Endothelial cell of umbilical vein (primary cell): Measurements from ENCODE around the gene GRK5. TPM values are rescaled to one million over a fixed set of nuclear protein-coding genes. Genes with fewer than 3 reads are reported as not detected.

ENCODE experiments used
- BruUV-seq: library from RNA; stranded (reverse); fragments of 400-500 nt; replicated peaks from 2 replicates; lab custom pipeline; 2021; lab: Mats Ljungman, UMichigan
- CTCF ChIA-PET: fragments of 300-600, 350-600 bp; sonication (Branson Sonifier 250); formaldehyde crosslinking; loops from one replicate; lab custom pipeline; 2021; ENCODE audit warnings: antibody characterized with exemption, inconsistent platforms; lab: Charles Lee
- POLR2A ChIA-PET: fragments of 300-600, 350-600 bp; sonication (Branson Sonifier 250); formaldehyde crosslinking; loops from one replicate; lab custom pipeline; 2021; ENCODE audit warnings: antibody characterized with exemption, inconsistent platforms; lab: Charles Lee
- DNase-seq: peaks from one replicate; pipeline ENCODE4 v3.0.0-alpha.2; 2011; ENCODE audit warnings: low read depth, low spot score
- FAIRE-seq: peaks from 2 replicates; lab custom pipeline; 2011; peaks lifted over from hg19 to GRCh38; lab: Jason Lieb, UNC
- H2AFZ ChIP-seq: 2 replicates; pipeline ENCODE4 v1.6.0; 2012; ENCODE audit warnings: low read depth, low read length, control low read depth, inconsistent platforms
- H3K27ac ChIP-seq: 2 replicates; pipeline ENCODE4 v1.5.1; 2011; ENCODE audit warnings: low read depth, mild to moderate bottlenecking, control low read depth, low read length, moderate library complexity; ENCODE audit not compliant: insufficient read depth
- H3K27me3 ChIP-seq, 2 experiments: 2 replicates each; pipeline versions ENCODE4 v1.6.0 to v1.6.1; 2011; ENCODE audit warnings: low read length in 2 of 2, mixed read lengths in 1 of 2; ENCODE audit not compliant: control insufficient read depth in 2 of 2, insufficient read depth in 2 of 2
- H3K36me3 ChIP-seq, 2 experiments: 2 replicates in 1 of 2; 3 replicates in 1 of 2; pipeline ENCODE4 v1.5.1; 2011; ENCODE audit warnings: low read length in 2 of 2, mild to moderate bottlenecking in 1 of 2, moderate library complexity in 1 of 2; ENCODE audit not compliant: control insufficient read depth in 2 of 2, insufficient read depth in 2 of 2; ENCODE audit errors: extremely low read depth in 1 of 2
- H3K4me1 ChIP-seq: 3 replicates; pipeline ENCODE4 v1.5.1; 2011; ENCODE audit warnings: mild to moderate bottlenecking, low read length; ENCODE audit not compliant: control insufficient read depth, insufficient read depth; ENCODE audit errors: extremely low read depth
- H3K4me2 ChIP-seq: 2 replicates; pipeline ENCODE4 v1.6.1; 2011; ENCODE audit warnings: low read length, control low read depth, mixed read lengths; ENCODE audit not compliant: insufficient read depth
- H3K4me3 ChIP-seq, 3 experiments: fragments of 200-600 bp in 1 of 3; sonication (generic), shearing (Covaris generic) in 1 of 3; replicated peaks in 1 of 3; 2 replicates each; pipeline ENCODE4 v1.5.1; 2011 to 2016; ENCODE audit warnings: control low read depth in 3 of 3, low read length in 3 of 3, mild to moderate bottlenecking in 2 of 3, inconsistent platforms in 1 of 3, low read depth in 1 of 3, moderate library complexity in 1 of 3; ENCODE audit not compliant: insufficient read depth in 1 of 3
- H3K79me2 ChIP-seq: 2 replicates; pipeline ENCODE4 v1.6.0; 2012; ENCODE audit warnings: low read length, inconsistent platforms; ENCODE audit not compliant: control insufficient read depth, insufficient read depth
- H3K9ac ChIP-seq: replicated peaks from 2 replicates; pipeline ENCODE3; 2011; ENCODE audit warnings: low read length, control low read depth; ENCODE audit not compliant: insufficient read depth; ENCODE audit errors: extremely low read depth
- H3K9me1 ChIP-seq: replicated peaks from 3 replicates; pipeline ENCODE4 v1.6.0; 2011; ENCODE audit warnings: mild to moderate bottlenecking, low read length; ENCODE audit not compliant: control insufficient read depth, insufficient read depth; ENCODE audit errors: extremely low read depth
- H3K9me3 ChIP-seq: replicated peaks from 2 replicates; pipeline ENCODE4 v1.5.1; 2012; ENCODE audit warnings: low read length, inconsistent platforms; ENCODE audit not compliant: control insufficient read depth, insufficient read depth
- H4K20me1 ChIP-seq: replicated peaks from 2 replicates; pipeline ENCODE3; 2011; ENCODE audit warnings: mild to moderate bottlenecking, low read length; ENCODE audit not compliant: control insufficient read depth, insufficient read depth; ENCODE audit errors: extremely low read depth
- CTCF ChIP-seq, 2 donors: IDR thresholded peaks; 1 replicate in 1 of 2; 2 replicates in 1 of 2; pipeline ENCODE4 v1.5.1; 2011; ENCODE audit warnings: low read length in 2 of 2, mild to moderate bottlenecking in 2 of 2, moderate library complexity in 2 of 2, control low read depth in 1 of 2, inconsistent platforms in 1 of 2, low read depth in 1 of 2; ENCODE audit not compliant: insufficient read depth in 1 of 2; ENCODE audit errors: extremely low read depth in 1 of 2
- JUN ChIP-seq: IDR thresholded peaks from 2 replicates; pipeline ENCODE4 v1.6.1; 2011; ENCODE audit warnings: borderline replicate concordance, low read depth; ENCODE audit not compliant: insufficient read length, insufficient read depth
- MAX ChIP-seq: IDR thresholded peaks from 2 replicates; pipeline ENCODE4 v1.6.1; 2011; ENCODE audit not compliant: insufficient read depth, insufficient read length
- MYC ChIP-seq: IDR thresholded peaks from one replicate; pipeline ENCODE4 v1.6.1; 2011; ENCODE audit warnings: mild to moderate bottlenecking, low read depth, low read length
- POLR2A ChIP-seq: IDR thresholded peaks from 2 replicates; pipeline ENCODE4 v1.6.1; 2012; ENCODE audit warnings: low read depth, mild to moderate bottlenecking, control low read depth, low read length
- dilution Hi-C: fragments of 300-500 bp; cut with MboI; formaldehyde crosslinking; loops from one replicate; pipeline ENCODE4 v1.15.0; 2019; ENCODE audit warnings: low sequenced_read_pairs; ENCODE audit not compliant: extremely low pct_ligation_motif_present
- intact Hi-C: fragments of 100-400 bp; cut with micrococcal nuclease; formaldehyde crosslinking; loops from one replicate; pipeline ENCODE4 v1.10.0; 2022
- polyA plus RNA-seq, 4 experiments: library from polyadenylated mRNA; depleted of rRNA in 3 of 4; stranded (reverse) in 3 of 4; unstranded in 1 of 4; fragments of >200 nt; gene quantifications; 2 replicates each; pipeline versions ENCODE4 v1.2.1 to v1.2.3, GENCODE V29; 2011 to 2012; ENCODE audit warnings: missing spikeins in 1 of 4
- total RNA-seq: library from RNA; stranded (reverse); gene quantifications from 2 replicates; pipeline ENCODE4 v1.2.3, GENCODE V29; 2021

The GRK5 gene
- total and polyA plus RNA-seq, 2 donors (not counting 3 experiments of a cell fraction or from before 2014, with no cell fraction given) = 13.1 to 29.5 TPM

- Histone ChIP-seq H3K27me3 (no peaks in the 10 kb centered on the region), H4K20me1 (no peaks in the 10 kb centered on the region), H2AFZ (no peak overlapping the region), H3K4me2 (no peak overlapping the region), H3K27ac (no peak overlapping the region), H3K4me3 (no peak overlapping the region), H3K9me1 (no peaks in the 10 kb centered on the region), H3K4me1 (peaks cover 7% of the 10 kb centered on the region), H3K9me3 (no peaks in the 10 kb centered on the region), H3K9ac (no peak overlapping the region), H3K36me3 (no peaks in the 10 kb centered on the region), H3K79me2 (no peaks in the 10 kb centered on the region)
- DNase-seq (no peak), FAIRE-seq (no peak)
- ChIA-PET CTCF (interaction anchor here (0.7 to 3.2 kb wide), 16 partner anchors 14 to 222 kb away, joined by 3 to 29 read pairs (median 4); partner anchors contain the start of gene GRK5), POLR2A (no interaction called here)
- TF ChIP-seq POLR2A = no peak
- no peak for TF ChIP-seq MAX
- dilution Hi-C loops = no loop called here
- BruUV-seq = no TSS peak
- intact Hi-C loops = no loop called here
Observed at GRCh38 chr10:119415536-119416503, 208.4 kb downstream of the GRK5 start.

GRCh38 chr10:119416855-119417254 is 209.5 kb downstream of the GRK5 start:
- TF ChIP-seq JUN (no peak), CTCF (IDR thresholded peaks at IDR 0.05; ENCODE audit: extremely low read depth in 1 of 2, insufficient read depth in 1 of 2, low read depth in 1 of 2, low read length in 2 of 2) (peak; percentile 68 to 88), MYC (no peak)
- no peak for FAIRE-seq
- no peak overlapping the region for H3K4me3 ChIP-seq
- no peak overlapping the region for H3K4me2 ChIP-seq
- ChIA-PET POLR2A (no interaction called here), CTCF (interaction anchor here (0.8 to 3.2 kb wide), 10 partner anchors 27 to 217 kb away, joined by 3 to 29 read pairs (median 6); partner anchors contain the start of gene GRK5)
- H3K27ac ChIP-seq = no peak overlapping the region
- no peaks in the 10 kb centered on the region for H3K9me3 ChIP-seq
- H3K36me3 ChIP-seq = peaks cover 0 to 3% of the 10 kb centered on the region in 2 experiments
- H3K4me1 ChIP-seq = peaks cover 4% of the 10 kb centered on the region
- no peaks in the 10 kb centered on the region for H3K9me1 ChIP-seq
- BruUV-seq = no TSS peak
- no peaks in the 10 kb centered on the region for H4K20me1 ChIP-seq
- H2AFZ ChIP-seq = no peak overlapping the region
- DNase-seq = peak; percentile 52
- intact Hi-C loops = loop anchor here (1.0 kb wide), 3 partner anchors 72 to 218 kb away; no protein-coding TSS in a partner anchor
- no peak overlapping the region for H3K9ac ChIP-seq
- H3K27me3 ChIP-seq = no peaks in the 10 kb centered on the region
- dilution Hi-C loops = no loop called here
- no peaks in the 10 kb centered on the region for H3K79me2 ChIP-seq
